Fibroblast of the conjunctiva (primary cell): ENCODE results near the gene TERF2IP.

Experiments used
- DNase-seq: peaks from one replicate; pipeline ENCODE4 v3.0.0-alpha.2; 2010; ENCODE audit warnings: low read depth

Gene TERF2IP

DNA sequence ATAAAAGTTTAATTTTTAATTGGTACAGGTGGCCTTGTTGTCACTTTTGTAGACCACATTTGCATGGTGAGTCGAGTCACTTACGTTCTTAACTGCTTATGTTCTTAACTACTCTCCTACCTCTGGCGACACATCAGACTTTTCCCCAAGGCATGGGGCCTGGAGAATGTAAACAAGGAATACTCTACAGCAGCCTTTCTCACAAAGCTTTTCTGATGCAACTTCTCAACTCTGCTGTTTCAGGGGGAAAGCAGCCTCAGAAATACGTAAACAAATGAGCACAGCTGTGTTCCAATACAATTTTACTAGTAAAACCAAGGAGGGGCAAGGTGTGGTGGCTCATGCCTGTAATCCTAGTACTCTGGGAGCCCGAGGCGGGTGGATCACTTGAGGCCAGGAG is 7.0 kb upstream of the TERF2IP start:
- no peak for DNase-seq

DNA sequence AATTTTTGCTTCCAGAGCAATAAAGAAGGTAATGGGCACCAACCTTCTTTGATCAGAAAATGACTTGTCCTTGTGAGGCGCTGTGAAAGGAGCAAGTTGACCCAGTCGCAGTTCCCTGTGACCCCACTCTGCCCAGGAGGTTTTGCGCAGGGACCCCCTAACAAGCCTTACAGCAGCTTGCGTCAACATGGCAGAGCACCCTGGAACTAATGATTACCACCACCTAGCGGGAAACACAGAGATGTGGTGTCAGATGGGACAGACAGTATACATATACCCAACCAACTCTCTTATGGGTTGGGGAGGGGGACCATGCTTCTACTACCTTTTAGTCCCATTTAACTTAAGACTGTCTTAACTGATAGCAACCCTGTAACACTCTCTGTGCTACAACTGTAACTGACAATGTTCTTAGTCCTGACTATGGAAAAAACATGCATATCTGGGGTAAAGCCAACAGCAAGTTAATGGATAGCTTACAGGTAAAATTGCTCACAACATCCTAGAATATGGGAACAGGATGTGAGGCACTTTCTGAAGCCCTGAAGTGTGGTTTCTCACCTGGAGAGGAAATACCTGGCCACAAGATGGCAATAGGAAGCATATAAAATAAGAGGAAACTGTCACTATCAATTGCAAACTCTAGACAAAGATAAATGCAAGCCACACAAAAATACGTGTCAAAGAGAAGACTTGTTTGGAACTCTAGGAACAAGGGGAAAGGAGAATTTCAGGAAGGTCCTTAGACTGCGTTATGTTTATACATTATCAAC is 3.1 kb upstream of the TERF2IP start:
- DNase-seq: no peak

DNA sequence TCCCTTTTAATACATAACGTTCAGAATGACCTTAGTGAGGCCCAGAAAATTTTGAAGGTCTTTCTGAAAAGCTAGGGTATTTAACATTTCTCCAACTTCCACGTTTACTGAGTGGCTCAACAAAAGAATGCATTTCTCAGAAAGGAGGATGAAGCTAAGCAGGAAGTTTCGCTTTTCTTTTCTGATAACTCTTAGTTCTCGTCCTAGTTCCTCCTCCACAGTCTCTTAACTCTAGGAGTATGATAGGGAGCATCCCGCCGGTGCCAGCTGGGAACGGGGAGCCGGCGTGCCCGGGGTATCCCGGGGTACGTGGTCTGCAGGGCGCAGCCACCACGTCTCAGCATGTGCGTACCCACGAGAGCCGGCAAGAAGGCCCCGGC is 471 bp upstream of the TERF2IP start:
- no peak for DNase-seq

DNA sequence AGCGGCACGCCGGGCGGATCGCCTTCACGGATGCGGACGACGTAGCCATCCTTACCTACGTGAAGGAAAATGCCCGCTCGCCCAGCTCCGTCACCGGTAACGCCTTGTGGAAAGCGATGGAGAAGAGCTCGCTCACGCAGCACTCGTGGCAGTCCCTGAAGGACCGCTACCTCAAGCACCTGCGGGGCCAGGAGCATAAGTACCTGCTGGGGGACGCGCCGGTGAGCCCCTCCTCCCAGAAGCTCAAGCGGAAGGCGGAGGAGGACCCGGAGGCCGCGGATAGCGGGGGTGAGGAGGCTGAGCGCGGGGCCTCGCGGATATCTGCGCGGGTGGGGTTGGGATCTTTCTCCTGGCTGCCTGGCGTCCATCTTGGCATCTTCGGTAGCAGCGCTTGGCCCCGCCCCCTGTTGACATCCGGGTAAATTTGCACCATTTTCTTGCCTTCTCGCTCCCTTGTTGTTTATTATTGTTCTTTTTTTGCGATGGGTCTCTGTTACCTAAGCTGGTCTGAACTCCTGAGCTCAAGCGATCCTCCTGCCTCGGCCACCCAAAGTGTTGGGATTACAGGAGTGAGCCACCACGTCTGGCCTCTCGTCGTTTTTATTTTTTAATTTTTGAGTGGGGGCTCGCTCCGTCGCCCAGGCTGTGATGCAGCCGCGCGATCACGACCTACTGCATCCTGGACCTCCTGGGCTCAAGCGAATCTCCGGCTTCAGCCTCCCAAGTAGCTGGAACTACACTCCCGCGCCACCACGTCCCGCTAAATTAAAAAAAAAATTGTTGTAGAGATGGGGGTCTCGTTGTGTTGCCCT is 898 bp downstream of the TERF2IP start:
- peak; percentile 41 for DNase-seq

DNA sequence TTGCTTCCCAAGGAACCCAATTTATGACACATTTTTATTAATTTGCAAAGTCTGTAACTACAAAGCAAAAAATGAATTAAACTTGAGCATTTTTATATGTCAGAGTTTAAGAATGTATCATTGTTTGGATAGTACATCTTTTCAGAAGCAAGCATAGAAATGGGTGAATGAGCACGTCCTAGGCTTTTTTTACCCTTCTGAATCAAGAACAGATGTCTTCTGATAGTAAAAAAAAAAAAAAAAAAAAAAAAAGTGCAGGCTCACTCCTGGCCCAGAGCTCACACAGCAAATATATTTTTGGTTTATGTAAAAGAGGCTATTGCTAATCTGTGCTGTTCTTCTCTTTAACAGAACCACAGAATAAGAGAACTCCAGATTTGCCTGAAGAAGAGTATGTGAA is 6.3 kb downstream of the TERF2IP start:
- peak; percentile 56 for DNase-seq

DNA sequence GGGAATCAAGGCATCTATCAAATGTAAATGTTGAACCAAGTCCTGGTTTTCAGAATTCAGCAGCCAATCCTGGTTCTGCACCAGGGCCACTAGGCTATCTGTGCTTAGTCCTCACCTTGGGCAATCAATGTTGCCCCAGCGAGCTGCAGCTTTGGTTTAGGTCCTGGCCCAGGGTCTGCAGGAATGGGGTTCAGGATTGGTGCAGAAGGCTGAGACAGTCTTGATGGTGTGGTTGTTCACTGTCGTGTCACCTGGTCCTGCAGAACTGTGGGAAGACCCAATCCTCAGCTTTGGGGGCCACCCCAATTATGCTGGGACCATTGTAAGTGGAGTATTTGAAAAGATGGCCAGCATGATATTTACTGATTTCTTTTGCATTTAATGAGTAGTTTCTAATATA is 10.6 kb downstream of the TERF2IP start:
- no peak for DNase-seq

DNA sequence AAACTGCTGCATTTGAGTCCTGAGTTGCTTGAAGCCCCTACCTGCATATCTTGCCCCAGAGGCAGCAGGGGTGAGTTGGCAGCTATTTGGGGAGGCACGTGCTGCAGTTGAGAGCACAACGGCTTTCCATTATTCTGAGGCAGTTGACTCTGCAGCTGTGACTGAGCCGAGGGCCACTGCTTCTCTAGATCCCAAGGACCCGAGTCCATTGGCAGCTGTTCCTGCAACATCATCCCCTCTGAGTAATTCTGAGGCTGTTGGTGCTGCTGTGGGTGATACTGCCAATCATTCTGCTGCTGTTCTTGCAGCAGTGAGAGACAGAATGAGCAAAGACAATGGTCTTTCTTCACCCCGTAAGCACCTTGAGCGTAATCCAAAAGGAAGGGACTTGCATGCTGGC is 12.7 kb downstream of the TERF2IP start:
- no peak for DNase-seq

DNA sequence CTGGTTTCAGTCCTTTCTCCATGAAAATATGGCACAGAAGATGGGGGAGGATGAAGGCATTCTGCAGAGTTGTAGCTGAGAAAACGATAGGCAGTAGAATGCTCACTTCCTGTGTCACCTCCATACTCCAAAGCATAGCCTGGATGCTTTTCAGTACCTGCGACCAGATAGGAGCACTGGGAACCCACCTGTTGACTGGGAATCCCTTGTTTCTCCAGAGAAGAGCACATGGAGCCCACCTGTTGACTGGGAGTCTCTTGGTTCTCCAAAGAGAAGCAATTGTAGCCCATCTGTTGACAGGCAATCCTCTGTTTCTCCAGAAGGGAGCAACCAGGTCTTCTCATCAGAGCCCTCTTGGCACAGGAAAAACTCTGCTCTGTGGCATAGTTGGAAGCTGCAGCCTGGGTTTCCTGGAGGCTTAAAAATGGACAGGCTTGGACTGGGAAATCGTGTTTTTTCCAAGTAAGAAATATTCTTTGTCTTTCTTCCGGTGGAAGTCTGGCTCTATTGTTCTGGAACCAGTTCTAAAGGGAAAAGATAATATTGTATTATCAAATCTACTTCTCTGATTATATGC is 13.2 kb downstream of the TERF2IP start:
- DNase-seq: no peak

DNA sequence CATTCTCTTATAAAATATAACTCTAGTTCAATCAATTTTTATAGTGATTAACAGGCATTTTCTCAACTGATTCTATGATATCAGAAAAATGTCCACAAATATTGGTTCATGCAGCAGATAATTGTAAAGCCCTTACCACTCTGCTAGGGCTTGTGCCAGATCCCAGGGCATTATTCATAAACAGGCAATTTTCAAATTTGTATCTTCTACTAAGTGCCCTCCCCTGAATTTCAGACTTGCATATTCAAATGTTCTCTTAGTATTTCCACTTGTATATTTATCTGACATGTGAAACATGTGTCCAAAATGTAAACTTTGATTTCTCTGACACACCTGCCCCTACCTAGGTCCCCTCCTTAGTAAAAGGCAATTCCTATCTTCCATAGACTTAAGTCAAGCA is 19.9 kb downstream of the TERF2IP start:
- DNase-seq: no peak

DNA sequence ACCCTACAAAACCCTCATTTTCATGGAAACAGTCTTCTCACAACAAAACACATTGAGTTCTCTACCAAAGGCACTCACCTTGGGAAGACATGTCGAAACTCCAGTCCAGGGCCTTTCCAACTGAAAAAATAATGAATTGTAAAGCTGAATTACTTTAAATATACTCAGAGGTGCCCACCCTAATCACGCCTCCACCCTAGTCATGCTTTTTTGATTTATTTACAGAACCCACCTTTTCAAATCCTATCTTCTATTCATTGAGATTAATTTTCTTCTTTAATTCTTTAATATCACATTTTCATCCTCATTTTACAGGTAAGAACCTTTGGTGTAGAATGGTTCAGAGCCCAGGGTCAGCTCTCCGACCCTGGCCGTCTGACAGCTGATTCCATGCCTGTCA is 29.3 kb downstream of the TERF2IP start, which contains the start of gene CPHXL2:
Gene CPHXL2, minus strand, starts transcription at position 101 of the 400 bp plus-strand sequence. Its CDS starts 10 bp downstream, at position 91.
- no peak for DNase-seq

DNA sequence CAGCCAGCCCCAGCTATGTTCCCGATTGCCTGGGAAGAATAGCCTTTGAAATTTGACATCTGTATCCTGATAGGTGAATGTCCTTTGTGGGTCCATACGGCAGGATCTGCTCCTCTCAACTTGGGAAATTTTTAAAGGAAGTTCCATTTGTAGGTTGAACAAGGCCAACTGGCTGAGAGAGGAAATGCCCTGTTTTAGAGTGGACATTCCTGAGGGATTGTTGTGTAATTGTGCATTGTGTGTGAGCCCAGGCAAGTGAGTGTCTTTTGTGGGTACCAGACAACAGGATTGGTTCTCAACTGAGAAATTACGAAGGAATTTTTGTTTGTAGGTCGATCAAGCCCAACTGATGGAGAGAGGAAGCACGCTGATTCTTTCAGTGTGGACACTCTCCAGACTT is 31.8 kb downstream of the TERF2IP start:
- DNase-seq: no peak

DNA sequence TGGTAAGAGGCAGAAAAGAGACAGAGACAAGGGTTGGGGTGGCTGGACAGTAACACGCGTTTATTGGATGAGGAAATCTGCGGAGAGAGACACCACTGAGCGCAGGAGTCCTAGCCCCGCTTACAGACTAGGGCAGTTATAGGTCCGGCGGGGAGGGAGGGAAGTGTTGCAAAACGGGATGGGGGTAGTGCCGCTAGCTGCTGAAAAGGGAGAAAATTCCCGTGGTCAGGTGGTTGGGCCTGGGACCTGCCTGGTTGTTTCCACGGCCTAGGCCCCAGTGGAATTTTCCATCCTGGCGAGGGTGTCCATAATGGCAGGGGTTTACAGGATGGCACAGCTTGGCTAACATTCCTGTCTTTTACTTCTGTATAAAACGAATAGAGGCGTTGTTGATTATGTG is 34.7 kb downstream of the TERF2IP start:
- DNase-seq: no peak

DNA sequence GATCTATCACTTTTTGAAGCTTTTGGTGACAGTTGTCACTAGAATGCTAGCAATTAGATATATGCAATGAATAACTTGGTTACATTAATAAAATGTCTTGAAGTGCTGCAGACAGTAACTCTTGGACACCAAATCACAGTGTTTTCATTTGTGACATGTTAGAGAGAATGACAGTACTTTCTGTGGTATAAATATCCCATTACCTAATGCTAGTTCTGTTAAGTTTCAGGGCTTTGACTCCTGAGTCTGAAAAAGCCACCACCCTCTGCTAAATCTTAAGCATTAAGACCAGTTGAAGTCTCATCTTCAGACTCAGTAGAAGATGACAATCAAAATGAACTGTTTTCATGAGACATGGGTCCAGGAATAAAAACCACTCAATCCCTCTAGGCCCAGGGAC is 39.8 kb downstream of the TERF2IP start:
- no peak for DNase-seq

DNA sequence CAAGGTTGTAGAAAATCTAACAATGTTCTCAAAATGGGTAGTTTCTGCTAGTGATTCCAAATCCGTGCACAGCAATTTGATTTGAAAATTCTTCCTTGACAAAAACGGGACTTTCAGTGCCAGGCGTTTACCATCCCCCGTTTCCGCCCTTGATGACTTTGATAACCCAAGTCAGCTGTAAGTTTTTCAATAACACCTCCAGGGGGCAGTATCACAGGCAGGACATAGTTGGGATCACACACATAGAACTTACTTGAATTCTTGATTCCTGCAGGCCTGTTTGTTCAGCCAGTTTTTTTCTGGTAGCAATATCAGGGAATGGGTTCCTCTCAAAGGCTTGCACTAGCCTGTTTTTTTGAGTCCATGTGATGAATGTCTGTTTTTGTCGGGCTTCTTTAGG is 48.1 kb downstream of the TERF2IP start:
- DNase-seq: no peak

DNA sequence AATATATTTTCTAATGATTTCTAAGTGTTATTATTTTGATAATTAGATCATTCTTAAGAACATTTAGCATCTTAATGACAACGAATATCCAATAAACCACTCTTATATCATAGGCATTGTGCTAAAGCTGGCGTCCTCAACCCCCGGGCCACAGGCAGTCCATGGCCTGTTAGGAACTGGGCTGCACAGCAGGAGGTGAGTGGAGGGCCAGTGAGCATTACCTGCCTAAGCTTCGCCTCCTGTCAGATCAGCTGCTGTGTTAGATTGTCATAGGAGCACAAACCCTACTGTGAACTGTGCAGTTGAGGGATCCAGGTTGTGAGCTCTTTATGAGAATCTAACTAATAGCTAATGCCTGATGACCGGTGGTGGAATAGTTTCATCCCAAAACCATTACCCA is 50.0 kb downstream of the TERF2IP start:
- no peak for DNase-seq

DNA sequence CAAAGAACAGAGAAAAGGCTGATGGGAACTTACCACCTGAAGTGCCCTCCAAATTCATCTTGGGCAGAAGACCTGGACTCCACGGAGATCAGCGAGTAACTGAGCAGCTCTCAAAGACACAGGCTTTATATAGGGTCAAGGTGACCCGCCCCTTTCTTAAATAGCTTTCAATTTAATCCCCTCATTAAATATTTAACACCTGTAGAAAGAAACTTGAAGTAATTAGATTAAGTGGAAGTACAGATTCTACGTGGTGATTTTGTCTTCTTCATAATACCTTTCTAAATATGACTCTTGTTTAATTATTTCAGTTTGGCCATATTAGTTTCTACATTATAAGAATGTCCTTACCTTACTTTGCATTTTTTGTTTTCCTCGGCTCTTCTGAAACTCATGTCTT is 53.8 kb downstream of the TERF2IP start, which contains the start of gene DUXB:
Gene DUXB, minus strand, starts transcription at position 101 of the 400 bp plus-strand sequence. Its CDS starts 43 bp downstream, at position 58.
- DNase-seq: no peak

DNA sequence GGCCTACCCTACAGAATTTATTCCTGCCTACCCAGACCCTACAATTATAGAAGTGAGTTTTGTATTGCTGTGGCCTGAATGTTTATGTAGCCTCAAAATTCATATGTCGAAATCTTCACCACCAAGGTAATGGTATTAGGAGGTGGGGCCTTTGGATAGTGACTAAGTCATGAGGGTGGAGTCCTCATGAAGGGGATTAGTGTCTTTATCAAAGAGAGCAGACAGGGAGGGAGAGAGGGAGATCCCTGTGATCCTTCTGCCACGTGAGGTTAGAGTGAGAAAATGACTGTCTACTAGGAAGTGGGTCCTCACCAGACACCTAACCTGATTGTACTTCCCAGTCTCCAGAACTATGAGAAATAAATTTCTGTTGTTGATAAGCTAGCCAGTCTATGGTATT is 54.7 kb downstream of the TERF2IP start:
- no peak for DNase-seq

DNA sequence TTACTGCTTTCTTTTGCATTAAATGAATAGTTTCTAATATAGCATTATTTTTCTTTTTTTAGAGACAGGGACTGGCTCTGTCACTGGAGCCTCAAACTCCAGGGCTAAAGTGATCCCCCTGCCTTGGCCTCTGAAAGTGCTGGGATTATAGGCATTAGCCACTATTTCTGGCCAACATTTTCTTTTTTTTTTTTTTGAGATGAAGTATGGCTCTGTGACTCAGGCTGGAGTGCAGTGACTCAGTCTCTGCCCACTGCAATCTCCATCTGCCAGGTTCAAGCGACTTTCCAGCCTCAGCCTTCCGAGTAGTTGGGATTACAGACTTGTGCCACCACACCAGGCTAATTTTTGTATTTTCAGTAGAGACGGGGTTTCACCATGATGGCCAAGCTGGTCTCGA is 55.7 kb downstream of the TERF2IP start:
- no peak for DNase-seq
